K562 (cell line): Measurements from ENCODE around the gene HLA-DOA. TPM values are rescaled to one million over a fixed set of nuclear protein-coding genes. Genes with fewer than 3 reads are reported as not detected.

Source experiments
- CHCHD3 ChIP-seq: fragments of 250-450 bp; sonication (Bioruptor Pico); IDR thresholded peaks from 2 replicates; pipeline ENCODE4 v2.1.2; 2022; ENCODE audit warnings: mild to moderate bottlenecking
- HLTF ChIP-seq: fragments of 450-650 bp; IDR thresholded peaks from 2 replicates; pipeline ENCODE4 v1.6.1; 2016
- POLR2B ChIP-seq: fragments of 450-650 bp; IDR thresholded peaks from 2 replicates; pipeline ENCODE4 v1.6.1; 2018; ENCODE audit warnings: low read depth; ENCODE audit not compliant: partially characterized antibody
- RERE ChIP-seq: sonication (generic); formaldehyde crosslinking; IDR thresholded peaks from 2 replicates; pipeline ENCODE4 v1.8.0; 2023; ENCODE audit warnings: missing genetic modification reagents, mild to moderate bottlenecking, borderline replicate concordance
- ZBTB49 ChIP-seq: sonication (generic); formaldehyde crosslinking; IDR thresholded peaks from 2 replicates; pipeline ENCODE4 v1.8.0; 2022; ENCODE audit warnings: missing genetic modification reagents, mild to moderate bottlenecking, borderline replicate concordance
- ZNF511 ChIP-seq: sonication (generic); formaldehyde crosslinking; IDR thresholded peaks from 2 replicates; pipeline ENCODE4 v1.8.0; 2022; ENCODE audit warnings: mild to moderate bottlenecking, missing genetic modification reagents
- polyA plus RNA-seq, 8 experiments: library from polyadenylated mRNA; depleted of rRNA in 4 of 8; stranded (reverse) in 5 of 8; unstranded in 3 of 8; fragments of >200 nt; fragmentation: Nextera tagmentation in 2 of 8; fragmentation: Illumina TruSeq in 1 of 8; extraction: Ambion mirVana in 2 of 8; extraction: Trizol in 1 of 8; gene quantifications; 2 replicates each; pipeline versions ENCODE4 v1.2.1 to v1.2.3, GENCODE V29; 2011 to 2014; ENCODE audit warnings: inconsistent platforms in 1 of 8, missing spikeins in 1 of 8
- total RNA-seq, 7 experiments: library from RNA; depleted of rRNA in 6 of 7; stranded (reverse); fragments of >200 nt in 6 of 7; fragmentation: Illumina TruSeq in 2 of 7; extraction: Trizol in 2 of 7; gene quantifications; 2 replicates each; pipeline versions ENCODE4 v1.2.1 to v1.2.3, GENCODE V29; 2011 to 2021; ENCODE audit warnings: low replicate concordance in 1 of 7

Gene HLA-DOA
- total and polyA plus RNA-seq, 9 of the 15 experiments (the other 6 are each of a cell fraction or from before 2014, with no cell fraction given), result 0.07 TPM; not detected in 8

GRCh38 chr6:32972353-32973143 is 36.8 kb downstream of the HLA-DOA start (continued):
- TF ChIP-seq ZBTB49 (CRISPR knock-in tag) (no peak), ZNF511 (CRISPR knock-in tag) (peak; percentile 85; the same call in 1 of the 2 replicates), POLR2B (peak; percentile 17), RERE (CRISPR knock-in tag) (0 out of 2 replicates have a peak, but pooled peaks have one; percentile 86), HLTF (peak; percentile 43; the same call in 1 of the 2 replicates), CHCHD3 (CRISPR knock-in tag) (no peak)
